GM23338 (cell line): ENCODE data around the gene IGF2R. TPM values are rescaled to one million over a fixed set of nuclear protein-coding genes. Genes with fewer than 3 reads are reported as not detected.

Source experiments
- ATAC-seq: fragments of 200-7000 bp; cut with Tn5 transposase; 3 replicates; pipeline ENCODE4 v1.9.1; 2020
- DNase-seq: peaks from one replicate; pipeline ENCODE4 v3.0.0-alpha.2; 2015; ENCODE audit warnings: low spot score
- H2AFZ ChIP-seq: fragments of 200-600 bp; sonication (generic); 2 replicates; pipeline ENCODE4 v1.8.0; 2016; ENCODE audit warnings: antibody characterized with exemption, mild to moderate bottlenecking, moderate library complexity
- H3F3A ChIP-seq: fragments of 200-600 bp; sonication (generic); replicated peaks from 2 replicates; pipeline ENCODE4 v1.8.0; 2017; ENCODE audit warnings: antibody characterized with exemption, mixed run types, low read depth
- H3K27ac ChIP-seq: fragments of 200-600 bp; sonication (generic); 2 replicates; pipeline ENCODE4 v1.6.1; 2016; ENCODE audit warnings: low read depth
- H3K27me3 ChIP-seq: fragments of 200-600 bp; sonication (generic); 2 replicates; pipeline ENCODE4 v1.8.0; 2016; ENCODE audit warnings: mild to moderate bottlenecking, mixed run types, moderate library complexity; ENCODE audit not compliant: insufficient read depth
- H3K36me3 ChIP-seq: fragments of 200-600 bp; sonication (generic); 2 replicates; pipeline ENCODE4 v1.8.0; 2016; ENCODE audit warnings: mild to moderate bottlenecking; ENCODE audit not compliant: insufficient read depth
- H3K4me1 ChIP-seq: fragments of 200-600 bp; sonication (generic); 2 replicates; pipeline ENCODE4 v1.8.0; 2016; ENCODE audit warnings: mild to moderate bottlenecking, moderate library complexity; ENCODE audit not compliant: insufficient read depth
- H3K4me2 ChIP-seq: fragments of 200-600 bp; sonication (generic); 2 replicates; pipeline ENCODE4 v1.7.1; 2017; ENCODE audit warnings: mixed run types
- H3K4me3 ChIP-seq: fragments of 200-600 bp; sonication (generic); 2 replicates; pipeline ENCODE4 v1.6.1; 2016; ENCODE audit warnings: mixed run types
- H3K79me2 ChIP-seq: fragments of 200-600 bp; sonication (generic); replicated peaks from 2 replicates; pipeline ENCODE4 v1.8.0; 2017; ENCODE audit warnings: mild to moderate bottlenecking; ENCODE audit not compliant: insufficient read depth
- H3K9me2 ChIP-seq: fragments of 200-600 bp; sonication (generic); 2 replicates; pipeline ENCODE4 v1.8.0; 2017; ENCODE audit not compliant: insufficient read depth
- H4K20me1 ChIP-seq: fragments of 200-600 bp; sonication (generic); replicated peaks from 2 replicates; pipeline ENCODE4 v1.8.0; 2017; ENCODE audit warnings: mild to moderate bottlenecking; ENCODE audit not compliant: insufficient read depth
- H3K27ac Mint-ChIP-seq: 2 replicates; pipeline ENCODE4 v1.8.0; 2020; ENCODE audit warnings: inconsistent platforms, mild to moderate bottlenecking, moderate library complexity, mixed read lengths
- H3K27me3 Mint-ChIP-seq: 3 replicates; pipeline ENCODE4 v1.8.0; 2022; ENCODE audit warnings: low read depth, mild to moderate bottlenecking, moderate library complexity, mixed read lengths, inconsistent platforms; ENCODE audit not compliant: insufficient read depth, poor library complexity
- H3K36me3 Mint-ChIP-seq: 3 replicates; pipeline ENCODE4 v1.8.0; 2021; ENCODE audit warnings: low read depth, mild to moderate bottlenecking, inconsistent platforms, moderate library complexity, mixed read lengths
- H3K4me1 Mint-ChIP-seq: 3 replicates; pipeline ENCODE4 v1.8.0; 2020; ENCODE audit warnings: mild to moderate bottlenecking, inconsistent platforms, mixed read lengths
- H3K4me3 Mint-ChIP-seq: 3 replicates; pipeline ENCODE4 v1.8.0; 2021; ENCODE audit warnings: moderate library complexity, mild to moderate bottlenecking, inconsistent platforms, mixed read lengths
- H3K9me3 Mint-ChIP-seq: 3 replicates; pipeline ENCODE4 v1.8.0; 2020; ENCODE audit warnings: moderate library complexity, mild to moderate bottlenecking, inconsistent platforms, mixed read lengths
- CREB1 ChIP-seq: fragments of 250-450 bp; sonication (Bioruptor Pico); IDR thresholded peaks from 2 replicates; pipeline ENCODE4 v1.5.0; 2020; ENCODE audit warnings: low read depth, mild to moderate bottlenecking, moderate library complexity
- CTCF ChIP-seq, 2 experiments: fragments of 200-600 bp in 1 of 2; sonication (generic) in 1 of 2; conservative IDR thresholded peaks; 2 replicates each; pipeline versions ENCODE4 v1.5.1 to v1.6.1; 2016 to 2017; ENCODE audit warnings: antibody characterized with exemption in 2 of 2, low read depth in 2 of 2, mild to moderate bottlenecking in 2 of 2, moderate library complexity in 1 of 2
- ETS1 ChIP-seq: IDR thresholded peaks from 2 replicates; pipeline ENCODE4 v1.6.1; 2016; ENCODE audit warnings: antibody characterized with exemption
- EZH2 ChIP-seq: fragments of 200-600 bp; sonication (generic); IDR thresholded peaks from one replicate; pipeline ENCODE4 v1.8.0; 2017; ENCODE audit warnings: antibody characterized with exemption, mild to moderate bottlenecking, low read depth; ENCODE audit not compliant: unreplicated experiment
- EZH2phosphoT487 ChIP-seq: fragments of 200-600 bp; sonication (generic); IDR thresholded peaks from one replicate; pipeline ENCODE4 v1.8.1; 2018; ENCODE audit warnings: antibody characterized with exemption; ENCODE audit not compliant: unreplicated experiment
- JUNB ChIP-seq: IDR thresholded peaks from one replicate; pipeline ENCODE4 v1.6.1; 2016; ENCODE audit warnings: antibody characterized with exemption; ENCODE audit not compliant: unreplicated experiment
- NANOG ChIP-seq: IDR thresholded peaks from 2 replicates; pipeline ENCODE4 v1.6.1; 2016; ENCODE audit warnings: antibody characterized with exemption, borderline replicate concordance
- POLR2AphosphoS5 ChIP-seq: IDR thresholded peaks from 2 replicates; pipeline ENCODE4 v1.6.1; 2016; ENCODE audit warnings: antibody characterized with exemption, low read depth
- REST ChIP-seq: IDR thresholded peaks from one replicate; pipeline ENCODE4 v1.6.1; 2018; ENCODE audit warnings: antibody characterized with exemption; ENCODE audit not compliant: unreplicated experiment
- STAT1 ChIP-seq: IDR thresholded peaks from one replicate; pipeline ENCODE4 v1.6.1; 2016; ENCODE audit warnings: antibody characterized with exemption; ENCODE audit not compliant: unreplicated experiment
- ZNF114 ChIP-seq: fragments of 250-450 bp; sonication (Bioruptor Pico); IDR thresholded peaks from 2 replicates; pipeline ENCODE4 v1.5.0; 2020; ENCODE audit warnings: mild to moderate bottlenecking, moderate library complexity
- ZNF331 ChIP-seq: fragments of 250-450 bp; sonication (Bioruptor Pico); IDR thresholded peaks from 2 replicates; pipeline ENCODE4 v1.5.0; 2020; ENCODE audit warnings: low read depth, mild to moderate bottlenecking, moderate library complexity
- ZNF462 ChIP-seq: fragments of 250-450 bp; sonication (Bioruptor Pico); IDR thresholded peaks from 2 replicates; pipeline ENCODE4 v1.5.0; 2020; ENCODE audit warnings: mild to moderate bottlenecking, moderate library complexity
- polyA plus RNA-seq: library from polyadenylated mRNA; unstranded; fragments of >200 nt; fragmentation: Nextera tagmentation; extraction: Ambion mirVana; gene quantifications from 2 replicates; pipeline ENCODE4 v1.2.1, GENCODE V29; 2016
- total RNA-seq: library from RNA; depleted of rRNA; stranded (reverse); fragments of >200 nt; shearing (Covaris generic); gene quantifications from 2 replicates; pipeline ENCODE4 v1.2.3, GENCODE V29; 2014

IGF2R gene
- total and polyA plus RNA-seq, 2 experiments from 2014 or later, result 12.5 to 76.4 TPM

- no peak overlapping the region for H3K27ac Mint-ChIP-seq
- Histone ChIP-seq H3K27me3 (no peaks in the 10 kb centered on the region), H3K4me2 (no peak overlapping the region), H3K36me3 (peaks cover 10% of the 10 kb centered on the region), H3K79me2 (no peaks in the 10 kb centered on the region), H3F3A (no peaks in the 10 kb centered on the region), H3K27ac (no peak overlapping the region), H2AFZ (no peak overlapping the region), H3K4me3 (no peak overlapping the region), H3K9me2 (no peaks in the 10 kb centered on the region), H3K4me1 (no peaks in the 10 kb centered on the region), H4K20me1 (peaks cover 21% of the 10 kb centered on the region)
- no peaks in the 10 kb centered on the region for H3K4me1 Mint-ChIP-seq
- no peaks in the 10 kb centered on the region; the same call in 2 of the 3 replicates for H3K9me3 Mint-ChIP-seq
- peaks cover 1% of the 10 kb centered on the region for H3K27me3 Mint-ChIP-seq
- peaks cover 53% of the 10 kb centered on the region for H3K36me3 Mint-ChIP-seq
- DNase-seq (no peak), ATAC-seq (no peak)
- no peak overlapping the region for H3K4me3 Mint-ChIP-seq
- no peak for TF ChIP-seq CTCF (conservative IDR thresholded peaks at IDR 0.05; ENCODE audit: low read depth in 2 of 2)
- no peak for TF ChIP-seq ZNF462 (CRISPR knock-in tag)
- TF ChIP-seq EZH2, result no peak
- no peak for TF ChIP-seq ZNF114 (CRISPR knock-in tag)
- no peak for TF ChIP-seq ZNF331
- TF ChIP-seq ETS1, result no peak
- TF ChIP-seq EZH2phosphoT487, result no peak
- TF ChIP-seq REST, result no peak
- TF ChIP-seq JUNB, result no peak
- TF ChIP-seq POLR2AphosphoS5, result no peak
- no peak for TF ChIP-seq STAT1
- TF ChIP-seq NANOG, result no peak
- TF ChIP-seq CREB1 (CRISPR knock-in tag), result no peak
These were observed 58.2 kb downstream of the IGF2R start for GRCh38 chr6:160027076-160027475.
